Measurements from ENCODE around the gene ERBIN.
"Not testable (repeated sequence)": the region's sequence is repeated elsewhere in the genome, so short reads cannot be mapped to it uniquely, and the experiment has no call there.

ERBIN gene

GRCh38 chr5:65916636-65917035 lies 9.7 kb upstream of the ERBIN start:
- no peak for DNase-seq

- no peak for DNase-seq
Measured at GRCh38 chr5:65919773-65920172, 6.6 kb upstream of the ERBIN start.

GRCh38 chr5:65923339-65923738 lies 3.0 kb upstream of the ERBIN start:
- no peak for DNase-seq

- no peak for DNase-seq
Measured at GRCh38 chr5:65924366-65925043, 1.9 kb upstream of the ERBIN start.

- peak; percentile 24 for DNase-seq
Measured at GRCh38 chr5:65925044-65925600, 1.3 kb upstream of the ERBIN start.

GRCh38 chr5:65925601-65926275 lies 637 bp upstream of the ERBIN start:
- peak; percentile 67 for DNase-seq

GRCh38 chr5:65926893-65927292 lies 518 bp downstream of the ERBIN start:
- no peak for DNase-seq

- DNase-seq, result no peak
Measured at GRCh38 chr5:65927503-65928321, 1.3 kb downstream of the ERBIN start.

- DNase-seq, result no peak
Measured at GRCh38 chr5:65928322-65928752, 2.0 kb downstream of the ERBIN start.

GRCh38 chr5:65928860-65929259 lies 2.5 kb downstream of the ERBIN start:
- no peak for DNase-seq

GRCh38 chr5:65932676-65933075 lies 6.3 kb downstream of the ERBIN start:
- no peak for DNase-seq

- DNase-seq, result no peak
Measured at GRCh38 chr5:65933295-65933694, 6.9 kb downstream of the ERBIN start.

GRCh38 chr5:65938256-65938655 lies 11.9 kb downstream of the ERBIN start:
- DNase-seq, result no peak

- DNase-seq, result no peak
Measured at GRCh38 chr5:65943771-65944170, 17.4 kb downstream of the ERBIN start.

- DNase-seq, result no peak
Measured at GRCh38 chr5:65946198-65946745, 19.9 kb downstream of the ERBIN start.

- DNase-seq, result no peak
Measured at GRCh38 chr5:65948115-65948747, 21.9 kb downstream of the ERBIN start.

GRCh38 chr5:65951330-65951729 lies 25.0 kb downstream of the ERBIN start:
- no peak for DNase-seq

- no peak for DNase-seq
Measured at GRCh38 chr5:65952259-65952658, 25.9 kb downstream of the ERBIN start.

- no peak for DNase-seq
Measured at GRCh38 chr5:65954200-65954599, 27.8 kb downstream of the ERBIN start.

- no peak for DNase-seq
Measured at GRCh38 chr5:65955746-65956145, 29.4 kb downstream of the ERBIN start.

- DNase-seq, result not testable (repeated sequence)
Measured at GRCh38 chr5:65957703-65958102, 31.3 kb downstream of the ERBIN start.

GRCh38 chr5:65961633-65962032 lies 35.3 kb downstream of the ERBIN start:
- DNase-seq, result no peak
